GM21381 (cell line): ENCODE data around the gene CCDC148.
"Not testable (repeated sequence)": the region's sequence is repeated elsewhere in the genome, so short reads cannot be mapped to it uniquely, and the experiment has no call there.

Experiments used
- ATAC-seq: cut with Tn5 transposase; IDR thresholded peaks from one replicate; pipeline ENCODE4 v1.9.1; 2021; ENCODE audit warnings: mild to moderate bottlenecking, moderate library complexity; ENCODE audit not compliant: unreplicated experiment

CCDC148 gene

DNA sequence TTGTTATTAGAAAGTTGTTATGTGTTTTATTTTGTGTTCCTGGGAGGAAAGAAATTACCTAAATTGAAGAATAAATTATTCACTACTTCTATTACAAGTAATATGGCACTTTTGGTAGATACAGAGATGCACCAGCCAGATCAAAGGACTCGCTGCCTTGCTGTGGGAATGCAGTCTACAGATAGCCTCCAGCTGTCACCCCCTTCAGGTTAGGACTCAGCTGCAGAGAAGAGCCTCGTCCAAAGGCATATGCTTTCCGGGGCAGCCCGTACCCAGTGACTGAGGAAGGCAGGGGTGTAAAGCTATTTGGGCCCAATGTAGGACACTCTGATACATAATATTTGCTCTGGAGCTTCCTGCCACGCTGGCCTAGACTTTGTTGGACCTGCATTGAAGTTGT, 90.2 kb downstream of the CCDC148 start:
- no peak for ATAC-seq

DNA sequence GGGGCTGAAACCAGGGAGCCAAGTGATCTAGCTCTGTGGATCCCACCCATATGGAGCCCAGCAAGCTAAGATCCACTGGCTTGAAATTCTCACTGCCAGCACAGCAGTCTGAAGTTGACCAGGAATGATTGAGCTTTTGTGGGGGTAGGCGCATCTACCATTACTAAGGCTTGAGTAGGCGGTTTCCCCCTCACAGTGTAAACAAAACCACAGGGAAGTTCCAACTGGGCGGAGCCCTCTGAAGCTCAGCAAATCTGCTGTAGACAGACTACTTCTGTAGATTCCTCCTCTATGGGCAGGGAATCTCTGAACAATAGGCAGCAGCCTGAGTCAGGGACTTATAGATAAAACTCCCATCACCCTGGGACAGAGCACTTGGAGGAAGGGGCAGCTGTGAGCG, 96.7 kb downstream of the CCDC148 start:
- no peak for ATAC-seq

DNA sequence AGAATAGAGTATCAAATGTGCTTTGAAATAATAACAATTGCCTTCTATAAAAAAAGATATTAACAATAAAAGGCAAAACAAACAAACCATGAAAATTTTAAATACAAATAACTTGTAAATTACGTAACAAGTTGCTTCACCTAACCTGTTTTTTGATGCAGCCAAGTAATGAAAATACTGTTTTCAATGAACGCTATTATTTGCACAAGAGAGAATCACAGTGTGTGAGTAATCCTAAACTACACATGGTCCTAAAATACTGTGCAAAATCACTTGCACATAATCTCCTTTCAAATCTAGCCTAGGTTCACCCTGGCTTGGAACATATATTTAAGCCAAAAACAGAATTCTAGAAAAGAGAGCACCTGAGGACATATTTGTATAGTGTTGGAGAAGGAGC, 98.9 kb downstream of the CCDC148 start:
- no peak for ATAC-seq

DNA sequence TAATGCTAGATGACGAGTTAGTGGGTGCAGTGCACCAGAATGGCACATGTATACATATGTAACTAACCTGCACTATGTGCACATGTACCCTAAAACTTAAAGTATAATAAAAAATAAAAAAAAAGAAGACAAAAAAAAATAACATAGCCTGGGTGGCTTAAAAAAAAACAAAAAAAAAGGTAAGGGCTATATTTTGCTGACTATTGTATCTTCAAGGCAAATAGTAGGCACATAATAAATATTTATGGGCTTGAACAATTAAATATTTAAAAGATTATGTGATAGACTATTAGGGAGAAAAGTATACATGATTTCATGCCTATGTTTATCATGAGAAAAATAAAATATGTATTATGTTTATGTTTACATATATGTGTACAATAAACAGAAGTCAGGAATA, 99.4 kb downstream of the CCDC148 start:
- no peak for ATAC-seq

DNA sequence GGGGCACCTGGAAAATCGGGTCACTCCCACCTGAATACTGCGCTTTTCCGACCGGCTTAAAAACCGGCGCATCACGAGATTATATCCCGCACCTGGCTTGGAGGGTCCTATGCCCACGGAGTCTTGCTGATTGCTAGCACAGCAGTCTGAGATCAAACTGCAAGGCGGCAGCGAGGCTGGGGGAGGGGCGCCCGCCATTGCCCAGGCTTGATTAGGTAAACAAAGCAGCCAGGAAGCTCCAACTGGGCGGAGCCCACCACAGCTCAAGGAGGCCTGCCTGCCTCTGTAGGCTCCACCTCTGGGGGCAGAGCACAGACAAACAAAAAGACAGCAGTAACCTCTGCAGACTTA, 105.1 kb downstream of the CCDC148 start:
- not testable (repeated sequence) for ATAC-seq

DNA sequence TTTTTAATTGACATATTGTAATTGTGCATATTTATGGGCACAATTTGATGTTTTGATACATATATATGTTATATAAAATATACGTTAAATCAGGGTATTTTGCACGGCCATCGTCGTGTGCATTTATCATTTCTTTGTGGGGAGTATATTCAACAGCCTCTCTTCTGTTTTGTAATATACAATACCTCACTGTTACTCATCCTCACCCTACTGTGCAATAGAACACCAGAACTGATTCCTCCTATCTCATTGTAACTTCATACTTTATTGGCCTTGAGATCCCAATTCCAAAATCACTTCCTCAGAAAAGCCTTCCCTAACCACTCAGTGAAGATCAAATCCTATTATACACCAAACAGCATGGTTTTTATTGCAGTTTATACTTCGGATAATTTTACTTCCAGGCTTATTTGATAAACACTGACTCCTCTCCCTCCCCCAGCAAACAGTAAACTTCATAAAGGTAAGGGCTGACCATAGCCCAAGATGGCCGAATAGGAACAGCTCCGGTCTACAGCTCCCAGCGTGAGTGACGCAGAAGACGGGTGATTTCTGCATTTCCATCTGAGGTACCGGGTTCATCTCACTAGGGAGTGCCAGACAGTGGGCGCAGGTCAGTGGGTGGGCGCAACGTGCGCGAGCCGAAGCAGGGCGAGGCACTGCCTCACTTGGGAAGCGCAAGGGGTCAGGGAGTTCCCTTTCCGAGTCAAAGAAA, 105.6 kb downstream of the CCDC148 start:
- ATAC-seq, result not testable (repeated sequence)

DNA sequence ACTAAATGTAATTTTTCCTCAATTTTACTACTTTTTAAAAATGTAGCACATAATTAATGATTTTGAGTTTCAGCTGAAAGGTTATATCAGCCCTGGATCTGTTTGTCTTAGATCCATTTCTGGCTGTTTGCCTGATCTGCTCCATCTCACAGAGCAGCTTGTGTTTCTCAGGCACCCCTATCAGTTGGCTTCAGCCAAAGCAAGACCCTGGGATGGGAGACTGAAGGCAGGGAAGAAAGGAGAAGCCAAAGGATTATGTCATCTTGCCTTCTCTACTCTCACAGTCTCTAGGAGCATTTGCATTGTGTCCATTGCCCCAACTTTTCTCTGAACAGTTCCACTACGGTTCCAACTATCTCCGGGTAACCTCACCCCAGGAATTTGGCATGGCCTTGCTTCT, 110.5 kb downstream of the CCDC148 start:
- ATAC-seq, result no peak

DNA sequence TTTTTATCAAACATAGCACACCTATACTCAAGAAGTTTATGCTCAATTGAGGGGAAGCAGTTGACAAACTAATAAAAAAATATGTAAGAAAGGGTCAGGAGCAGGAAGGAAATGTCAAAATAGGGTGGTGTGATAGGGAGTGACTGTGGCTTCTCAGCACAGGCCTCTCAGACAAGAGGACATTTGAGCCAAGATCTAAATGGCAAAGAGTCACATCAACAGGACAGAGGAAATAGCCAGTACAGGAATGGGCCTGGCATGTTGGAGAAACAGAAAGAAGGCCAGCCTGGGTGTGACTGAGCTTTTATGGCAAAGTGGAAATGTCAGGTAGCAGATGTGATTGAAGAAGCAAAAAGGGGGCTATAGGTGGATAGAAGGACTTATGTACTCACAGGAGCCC, 117.0 kb downstream of the CCDC148 start:
- no peak for ATAC-seq

DNA sequence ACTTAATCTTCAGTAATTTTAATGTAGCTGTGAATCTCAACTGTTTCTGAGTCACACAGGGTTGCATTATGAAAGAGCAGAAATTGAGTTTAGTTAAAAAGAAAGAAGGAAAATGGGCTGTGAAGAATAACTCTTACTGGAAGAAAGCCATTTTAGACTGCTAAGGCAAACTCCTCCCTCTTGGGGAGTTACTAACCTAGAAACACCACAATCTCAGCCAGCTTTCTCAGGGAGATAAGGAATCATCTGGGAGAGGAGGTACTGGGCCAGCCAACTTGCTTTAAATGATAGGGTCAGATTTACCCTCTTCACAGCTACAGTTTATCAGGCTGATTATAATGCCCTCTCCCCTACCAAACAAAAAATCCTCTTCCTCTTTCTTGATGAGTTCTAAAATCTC, 119.5 kb downstream of the CCDC148 start:
- ATAC-seq, result no peak

DNA sequence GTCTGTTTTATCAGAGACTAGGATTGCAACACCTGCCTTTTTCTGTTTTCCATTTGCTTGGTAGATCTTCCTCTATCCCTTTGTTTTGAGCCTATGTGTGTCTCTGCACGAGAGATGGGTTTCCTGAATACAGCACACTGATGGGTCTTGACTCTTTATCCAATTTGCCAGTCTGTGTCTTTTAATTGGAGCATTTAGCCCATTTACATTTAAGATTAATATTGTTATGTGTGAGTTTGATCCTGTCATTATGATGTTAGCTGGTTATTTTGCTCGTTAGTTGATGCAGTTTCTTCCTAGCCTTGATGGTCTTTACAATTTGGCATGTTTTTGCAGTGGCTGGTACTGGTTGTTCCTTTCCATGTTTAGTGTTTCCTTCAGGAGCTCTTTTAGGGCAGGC, 124.8 kb downstream of the CCDC148 start:
- ATAC-seq, result not testable (repeated sequence)

DNA sequence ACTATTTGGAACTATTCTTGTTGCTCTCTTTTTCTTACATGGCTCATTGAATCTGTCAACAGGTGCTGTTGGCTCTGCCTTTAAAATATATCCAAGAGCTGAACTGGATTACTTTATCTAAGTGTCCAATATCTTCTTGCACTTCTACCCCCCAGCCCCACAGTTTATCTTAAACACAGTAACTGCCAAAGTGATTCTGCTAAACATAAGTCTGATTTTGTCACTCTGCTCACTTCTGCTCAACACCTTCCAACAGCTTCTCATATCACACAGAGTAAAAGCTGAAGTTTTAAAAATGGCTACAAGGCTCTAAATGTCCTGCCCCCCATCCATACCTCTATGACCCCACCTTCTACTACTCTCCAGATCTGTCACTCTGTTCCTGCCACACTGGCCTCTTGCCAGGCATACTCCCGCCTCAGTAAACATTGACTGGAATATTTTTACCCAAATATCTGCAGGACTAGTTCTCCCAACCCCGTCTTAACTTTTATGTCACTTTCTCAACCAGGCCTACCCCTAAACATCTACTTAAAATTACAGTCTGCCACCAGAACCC, 130.7 kb downstream of the CCDC148 start:
- no peak for ATAC-seq

DNA sequence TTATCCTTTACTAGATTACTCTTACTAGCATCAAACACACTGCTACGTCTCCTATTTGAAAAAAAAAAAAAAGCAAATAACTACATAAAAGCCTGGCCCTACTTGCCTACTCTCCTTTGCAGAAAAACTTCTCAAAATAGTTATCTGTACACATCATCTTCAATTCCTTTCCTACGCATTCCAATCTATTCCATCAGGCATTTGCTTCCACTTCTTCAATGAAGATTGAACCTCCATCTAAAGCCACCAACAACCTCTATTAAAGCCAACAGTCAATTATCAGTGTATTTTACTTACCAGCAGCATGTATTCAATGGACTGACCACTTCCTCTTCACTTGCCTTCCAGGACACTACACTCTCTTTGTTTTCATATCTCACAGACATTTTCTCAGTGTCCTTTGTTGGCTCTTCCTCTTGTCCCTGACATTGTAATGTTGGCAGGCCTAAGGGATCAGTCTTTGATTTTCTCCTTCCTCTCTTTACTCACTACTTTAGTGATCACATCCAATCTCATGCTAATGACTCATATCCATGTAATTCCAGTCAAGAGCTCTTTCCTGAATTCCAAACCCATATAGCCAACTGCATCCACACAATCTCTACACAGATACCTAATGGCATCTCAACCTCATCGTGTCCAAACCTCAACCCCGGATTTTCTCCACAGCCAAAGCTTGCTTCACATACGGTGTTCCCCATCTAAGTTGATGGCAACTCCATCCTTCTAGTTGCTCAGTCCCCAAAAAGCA, 131.3 kb downstream of the CCDC148 start:
- ATAC-seq, result no peak

DNA sequence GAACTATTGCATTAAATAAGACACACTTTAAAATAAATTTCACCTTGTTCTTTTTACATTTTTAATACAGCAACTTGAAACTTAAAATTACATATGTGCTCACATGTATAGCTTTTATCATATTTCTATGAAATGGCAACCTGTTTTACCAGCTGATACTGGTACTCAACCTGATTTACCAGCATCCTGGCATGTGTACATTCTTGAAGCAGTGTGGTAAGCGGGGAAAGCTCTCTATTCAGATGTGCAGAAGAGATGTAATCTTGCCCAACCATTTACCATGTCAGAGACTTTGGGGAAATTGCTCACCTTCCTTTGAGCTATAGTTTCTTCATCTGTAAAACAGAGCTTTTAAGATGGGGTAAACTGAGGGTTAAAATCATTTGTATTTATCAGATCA, 133.2 kb downstream of the CCDC148 start:
- ATAC-seq, result no peak

DNA sequence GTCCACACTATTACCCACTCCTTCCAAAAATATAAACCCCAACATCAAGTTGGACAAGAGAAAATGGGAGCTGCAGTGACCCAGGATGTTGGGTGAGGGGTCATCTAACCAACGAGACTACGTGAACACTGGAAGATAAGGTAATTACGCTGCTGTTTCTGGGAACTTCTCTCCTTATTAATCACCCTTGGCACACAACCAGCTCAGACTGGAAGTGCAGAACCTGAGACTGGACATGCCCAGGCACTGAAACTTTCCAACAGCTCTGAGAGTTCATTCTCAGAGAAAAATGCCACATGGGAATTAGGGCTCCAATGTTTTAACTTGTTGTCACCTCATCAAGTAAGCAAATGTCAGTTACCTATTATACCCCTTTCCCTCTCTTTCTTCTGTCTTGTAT, 135.3 kb downstream of the CCDC148 start:
- no peak for ATAC-seq

DNA sequence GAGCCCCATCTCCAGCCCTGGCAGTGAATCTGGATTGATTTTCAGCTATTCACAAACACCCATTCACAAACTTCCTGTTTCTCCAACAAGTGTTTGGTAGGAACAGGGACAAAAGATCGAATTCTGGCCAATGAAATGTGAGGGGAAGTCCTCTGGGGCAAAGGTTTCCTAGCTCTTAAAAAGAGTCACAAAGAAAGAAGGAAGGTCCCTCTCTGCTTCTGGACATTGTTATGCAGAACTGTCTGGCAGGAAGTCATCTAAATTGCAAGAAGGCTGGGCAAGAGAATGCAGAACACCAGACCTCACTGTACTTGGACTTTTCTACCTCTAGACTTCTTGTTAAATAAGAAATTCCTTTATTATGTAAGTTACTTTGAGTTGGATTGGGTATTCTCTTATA, 137.3 kb downstream of the CCDC148 start:
- ATAC-seq, result no peak

DNA sequence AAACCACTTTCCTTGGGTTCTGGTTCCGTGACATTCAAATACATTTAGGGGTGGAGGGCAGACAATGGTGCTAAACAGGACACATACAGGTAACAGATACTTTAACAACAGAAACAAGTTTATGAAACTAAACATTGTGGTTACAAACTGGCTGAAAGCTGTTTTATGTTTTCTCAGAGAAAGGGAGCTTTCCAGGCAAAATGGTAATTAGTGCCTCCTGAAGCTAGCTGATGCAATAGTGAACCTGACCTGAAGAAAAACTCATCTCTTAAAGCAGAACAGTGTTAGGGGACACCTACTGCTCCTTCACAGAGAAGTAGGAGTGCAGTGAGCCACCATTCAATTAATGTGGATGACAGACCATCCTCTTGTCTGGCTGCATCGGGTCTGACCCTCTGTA, 138.9 kb downstream of the CCDC148 start:
- ATAC-seq, result no peak

DNA sequence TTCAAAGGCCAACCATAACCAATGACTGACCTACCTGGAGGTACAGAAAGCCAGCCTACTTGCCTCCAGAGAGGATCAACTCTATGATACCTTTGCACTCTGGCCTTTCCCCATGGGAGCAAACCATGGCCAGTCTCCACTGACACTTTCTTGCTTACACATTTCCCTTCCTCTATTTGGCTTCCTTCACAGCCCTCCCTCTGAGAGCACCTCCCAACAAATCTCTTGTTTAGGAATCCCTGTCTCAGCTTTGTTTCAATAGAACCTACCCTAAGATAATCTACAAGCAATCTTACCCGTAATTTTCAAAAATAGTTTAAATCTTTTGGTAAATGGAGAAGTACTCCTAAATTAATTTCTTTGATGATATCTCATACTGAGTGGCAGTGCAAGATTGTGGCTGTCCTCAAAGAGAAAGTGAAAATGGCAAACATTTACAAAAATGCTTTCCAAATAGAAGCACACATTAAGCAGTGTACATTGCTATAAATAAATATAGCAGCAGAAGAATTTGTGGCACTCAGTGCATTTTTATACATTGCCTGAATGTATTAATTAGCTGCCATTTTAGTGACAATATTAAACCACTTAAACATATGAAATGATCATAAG, 140.6 kb downstream of the CCDC148 start:
- ATAC-seq, result no peak

DNA sequence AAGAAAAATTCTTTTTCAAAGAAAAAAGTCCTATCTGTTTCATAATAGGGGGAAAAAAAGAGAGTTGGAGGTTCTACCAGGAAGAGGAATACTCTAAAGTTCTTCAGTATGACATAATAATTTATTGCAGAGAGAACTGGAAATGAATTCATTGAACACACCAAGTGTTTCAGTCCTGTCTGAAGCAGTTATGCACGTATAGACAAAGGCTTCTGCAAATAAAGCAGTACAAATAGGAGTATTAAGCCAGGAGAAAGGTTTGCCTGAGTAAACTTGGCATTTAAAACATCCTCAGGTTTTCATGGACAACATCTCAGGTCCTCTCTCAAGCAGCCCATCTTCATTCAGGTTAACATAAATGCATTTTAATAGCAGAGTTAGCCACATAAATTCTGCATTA, 141.6 kb downstream of the CCDC148 start:
- ATAC-seq, result no peak

DNA sequence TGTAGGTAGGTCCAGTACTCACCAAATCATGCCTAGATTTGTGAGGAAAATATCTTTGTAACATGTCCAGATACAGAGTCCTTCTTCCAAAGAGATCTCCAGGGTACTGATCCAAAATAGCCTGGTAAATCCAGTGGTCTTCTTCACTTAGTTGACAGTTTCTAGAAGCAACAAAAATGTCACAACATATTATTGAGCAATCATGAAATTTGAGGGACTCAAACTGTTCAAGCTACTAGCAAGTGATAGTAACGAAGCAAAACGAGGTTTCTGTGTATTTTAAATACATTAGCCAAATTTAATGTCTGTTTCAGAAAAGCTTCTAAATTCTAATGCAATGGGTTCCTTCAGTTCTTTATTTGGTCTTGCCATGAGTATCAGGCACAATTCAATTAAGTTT, 142.8 kb downstream of the CCDC148 start:
- ATAC-seq, result no peak

DNA sequence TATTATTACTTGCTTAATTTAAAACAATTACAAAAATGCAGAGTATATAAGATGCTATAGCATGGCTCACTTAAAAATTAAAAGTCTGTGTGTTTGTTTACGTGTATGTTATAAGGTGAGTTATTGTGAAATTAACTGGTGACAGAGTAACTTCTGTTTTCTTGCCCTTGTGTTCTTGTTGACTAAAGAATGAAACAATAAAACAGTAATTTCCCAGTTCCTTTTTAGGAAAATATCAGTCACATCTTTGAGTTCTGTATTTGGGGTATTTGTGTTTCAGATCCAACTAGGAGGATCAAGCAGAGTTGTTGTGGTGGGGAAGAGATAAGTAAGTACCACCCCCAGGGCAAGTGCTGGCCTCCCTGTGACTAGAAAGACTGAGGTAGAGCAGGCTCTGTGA, 143.6 kb downstream of the CCDC148 start:
- ATAC-seq, result no peak

DNA sequence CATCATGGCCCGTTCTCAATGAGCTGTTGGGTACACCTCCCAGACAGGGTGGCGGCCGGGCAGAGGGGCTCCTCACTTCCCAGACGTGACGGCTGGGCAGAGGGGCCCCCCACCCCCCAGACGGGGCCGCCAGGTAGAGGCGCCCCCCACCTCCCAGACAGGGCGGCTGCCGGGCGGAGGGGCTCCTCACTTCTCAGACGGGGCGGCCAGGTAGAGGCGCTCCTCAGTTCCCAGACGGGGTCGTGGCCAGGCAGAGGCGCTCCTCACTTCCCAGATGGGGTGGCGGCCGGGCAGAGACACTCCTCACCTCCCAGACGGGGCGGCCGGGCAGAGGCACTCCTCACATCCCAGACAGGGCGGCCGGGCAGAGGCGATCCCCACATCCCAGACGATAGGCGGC, 146.1 kb downstream of the CCDC148 start:
- not testable (repeated sequence) for ATAC-seq

DNA sequence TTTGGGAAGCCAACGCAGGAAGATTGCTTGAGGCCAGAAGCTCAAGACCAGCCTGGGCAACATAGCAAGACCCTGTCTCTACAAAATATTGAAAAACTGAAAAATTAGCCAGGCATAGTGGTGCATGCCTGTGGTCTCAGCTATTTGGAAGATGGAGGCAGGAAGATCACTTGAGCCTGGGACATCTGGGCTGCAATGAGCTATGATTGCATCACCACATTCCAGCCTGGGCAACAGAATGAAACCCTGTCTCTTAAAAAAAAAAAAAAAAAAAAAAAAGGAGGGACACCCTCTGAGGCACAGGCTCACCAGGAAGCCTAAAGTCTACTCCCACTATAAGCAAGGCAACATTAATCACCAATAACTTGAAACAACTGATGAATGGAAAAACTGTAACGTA, 151.1 kb downstream of the CCDC148 start:
- ATAC-seq, result no peak
